ENCODE results near the gene TSPAN3.

- TF ChIP-seq, protein P1, sequence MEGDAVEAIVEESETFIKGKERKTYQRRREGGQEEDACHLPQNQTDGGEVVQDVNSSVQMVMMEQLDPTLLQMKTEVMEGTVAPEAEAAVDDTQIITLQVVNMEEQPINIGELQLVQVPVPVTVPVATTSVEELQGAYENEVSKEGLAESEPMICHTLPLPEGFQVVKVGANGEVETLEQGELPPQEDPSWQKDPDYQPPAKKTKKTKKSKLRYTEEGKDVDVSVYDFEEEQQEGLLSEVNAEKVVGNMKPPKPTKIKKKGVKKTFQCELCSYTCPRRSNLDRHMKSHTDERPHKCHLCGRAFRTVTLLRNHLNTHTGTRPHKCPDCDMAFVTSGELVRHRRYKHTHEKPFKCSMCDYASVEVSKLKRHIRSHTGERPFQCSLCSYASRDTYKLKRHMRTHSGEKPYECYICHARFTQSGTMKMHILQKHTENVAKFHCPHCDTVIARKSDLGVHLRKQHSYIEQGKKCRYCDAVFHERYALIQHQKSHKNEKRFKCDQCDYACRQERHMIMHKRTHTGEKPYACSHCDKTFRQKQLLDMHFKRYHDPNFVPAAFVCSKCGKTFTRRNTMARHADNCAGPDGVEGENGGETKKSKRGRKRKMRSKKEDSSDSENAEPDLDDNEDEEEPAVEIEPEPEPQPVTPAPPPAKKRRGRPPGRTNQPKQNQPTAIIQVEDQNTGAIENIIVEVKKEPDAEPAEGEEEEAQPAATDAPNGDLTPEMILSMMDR (IDR thresholded peaks at IDR 0.05) = no peak
- no peak for TF ChIP-seq POLR2A (IDR thresholded peaks at IDR 0.05)
Measured at GRCh38 chr15:77085297-77085696, 14.4 kb upstream of the TSPAN3 start.
